GM19025 (cell line): ENCODE results near the gene PRAMEF12.
"Not testable (repeated sequence)": the region's sequence is repeated elsewhere in the genome, so short reads cannot be mapped to it uniquely, and the experiment has no call there.

Experiments
- ATAC-seq: cut with Tn5 transposase; IDR thresholded peaks from one replicate; pipeline ENCODE4 v1.9.1; 2021; ENCODE audit warnings: mild to moderate bottlenecking, low read depth, moderate library complexity; ENCODE audit not compliant: unreplicated experiment

The PRAMEF12 gene

GRCh38 chr1:12773438-12773837 is at the start of gene PRAMEF12:
PRAMEF12 (plus strand) TSS chr1:12773738; CDS start chr1:12774868, 1,130 bp downstream.
- ATAC-seq = no peak

GRCh38 chr1:12728391-12728790 is 45.1 kb upstream of the PRAMEF12 start:
- no peak for ATAC-seq

- ATAC-seq = no peak
Measured at GRCh38 chr1:12730156-12730555, 43.4 kb upstream of the PRAMEF12 start.

- not testable (repeated sequence) for ATAC-seq
Measured at GRCh38 chr1:12731084-12731483, 42.5 kb upstream of the PRAMEF12 start.

GRCh38 chr1:12734651-12735050 is 38.9 kb upstream of the PRAMEF12 start:
- no peak for ATAC-seq

GRCh38 chr1:12738934-12739333 is 34.6 kb upstream of the PRAMEF12 start:
- ATAC-seq = no peak

GRCh38 chr1:12739613-12740012 is 33.9 kb upstream of the PRAMEF12 start:
- ATAC-seq = no peak

GRCh38 chr1:12741946-12742345 is 31.6 kb upstream of the PRAMEF12 start:
- ATAC-seq = no peak

- no peak for ATAC-seq
Measured at GRCh38 chr1:12745126-12745991, 28.2 kb upstream of the PRAMEF12 start.

- ATAC-seq = no peak
Measured at GRCh38 chr1:12745992-12746323, 27.6 kb upstream of the PRAMEF12 start, which contains the start of gene CFAP107. CFAP107 (plus strand) TSS chr1:12746200; CDS start chr1:12746431, 231 bp downstream.

- no peak for ATAC-seq
Measured at GRCh38 chr1:12748778-12749355, 24.7 kb upstream of the PRAMEF12 start.

- ATAC-seq = no peak
Measured at GRCh38 chr1:12754738-12755137, 18.8 kb upstream of the PRAMEF12 start.

GRCh38 chr1:12756273-12756672 is 17.3 kb upstream of the PRAMEF12 start:
- ATAC-seq = no peak

- no peak for ATAC-seq
Measured at GRCh38 chr1:12756768-12757413, 16.6 kb upstream of the PRAMEF12 start.

GRCh38 chr1:12757836-12758235 is 15.7 kb upstream of the PRAMEF12 start:
- no peak for ATAC-seq

GRCh38 chr1:12760256-12760795 is 13.2 kb upstream of the PRAMEF12 start:
- ATAC-seq = no peak

GRCh38 chr1:12761781-12762180 is 11.8 kb upstream of the PRAMEF12 start:
- ATAC-seq = no peak

- no peak for ATAC-seq
Measured at GRCh38 chr1:12762766-12763165, 10.8 kb upstream of the PRAMEF12 start.

GRCh38 chr1:12763479-12763878 is 10.1 kb upstream of the PRAMEF12 start:
- ATAC-seq = no peak

GRCh38 chr1:12764016-12764415 is 9.5 kb upstream of the PRAMEF12 start:
- no peak for ATAC-seq

GRCh38 chr1:12769031-12769430 is 4.5 kb upstream of the PRAMEF12 start:
- ATAC-seq = no peak
